EL (cell line): ENCODE results near the gene SEC61A1.

Source experiments
- DNase-seq: peaks from one replicate; pipeline ENCODE4 v3.0.0-alpha.2; 2016

SEC61A1 gene

GRCh38 chr3:128051837-128052594 is at the start of gene SEC61A1:
SEC61A1 (plus strand) TSS chr3:128052437; CDS start chr3:128052553, 116 bp downstream.
- DNase-seq = peak; percentile 94

GRCh38 chr3:128004661-128005060 is 47.6 kb upstream of the SEC61A1 start:
- DNase-seq = no peak

GRCh38 chr3:128006061-128007032 is 45.9 kb upstream of the SEC61A1 start:
- DNase-seq = no peak

GRCh38 chr3:128007033-128007424 is 45.2 kb upstream of the SEC61A1 start:
- no peak for DNase-seq

- peak; percentile 9 for DNase-seq
Observed at GRCh38 chr3:128009952-128010846, 42.0 kb upstream of the SEC61A1 start.

GRCh38 chr3:128011140-128011539 is 41.1 kb upstream of the SEC61A1 start:
- DNase-seq = peak; percentile 24

GRCh38 chr3:128012050-128012449 is 40.2 kb upstream of the SEC61A1 start:
- DNase-seq = no peak

GRCh38 chr3:128014548-128014947 is 37.7 kb upstream of the SEC61A1 start:
- DNase-seq = no peak

- DNase-seq = no peak
Observed at GRCh38 chr3:128016502-128016901, 35.7 kb upstream of the SEC61A1 start.

- no peak for DNase-seq
Observed at GRCh38 chr3:128021768-128022372, 30.4 kb upstream of the SEC61A1 start.

- no peak for DNase-seq
Observed at GRCh38 chr3:128033102-128033501, 19.1 kb upstream of the SEC61A1 start.

GRCh38 chr3:128036119-128036518 is 16.1 kb upstream of the SEC61A1 start:
- no peak for DNase-seq

GRCh38 chr3:128040041-128040440 is 12.2 kb upstream of the SEC61A1 start:
- no peak for DNase-seq

GRCh38 chr3:128040660-128041059 is 11.6 kb upstream of the SEC61A1 start:
- no peak for DNase-seq

- DNase-seq = no peak
Observed at GRCh38 chr3:128041344-128041743, 10.9 kb upstream of the SEC61A1 start.

- no peak for DNase-seq
Observed at GRCh38 chr3:128050597-128050996, 1.6 kb upstream of the SEC61A1 start.

- peak; percentile 26 for DNase-seq
Observed at GRCh38 chr3:128051459-128051836, 789 bp upstream of the SEC61A1 start.

- DNase-seq = no peak
Observed at GRCh38 chr3:128052595-128053351, 536 bp downstream of the SEC61A1 start.

GRCh38 chr3:128053614-128054013 is 1.4 kb downstream of the SEC61A1 start:
- DNase-seq = no peak

- peak; percentile 74 for DNase-seq
Observed at GRCh38 chr3:128054367-128054766, 2.1 kb downstream of the SEC61A1 start.

GRCh38 chr3:128056258-128056657 is 4.0 kb downstream of the SEC61A1 start:
- no peak for DNase-seq
